HTR-8/SVneo (cell line): ENCODE measurements around the gene SCARB2.

Source experiments
- DNase-seq: peaks from one replicate; pipeline ENCODE4 v3.0.0; 2011; ENCODE audit warnings: low spot score, mixed read lengths; ENCODE audit not compliant: insufficient read length
- FAIRE-seq: peaks from 2 replicates; lab custom pipeline; 2011; peaks lifted over from hg19 to GRCh38; lab: Jason Lieb, UNC

SCARB2 gene

DNA sequence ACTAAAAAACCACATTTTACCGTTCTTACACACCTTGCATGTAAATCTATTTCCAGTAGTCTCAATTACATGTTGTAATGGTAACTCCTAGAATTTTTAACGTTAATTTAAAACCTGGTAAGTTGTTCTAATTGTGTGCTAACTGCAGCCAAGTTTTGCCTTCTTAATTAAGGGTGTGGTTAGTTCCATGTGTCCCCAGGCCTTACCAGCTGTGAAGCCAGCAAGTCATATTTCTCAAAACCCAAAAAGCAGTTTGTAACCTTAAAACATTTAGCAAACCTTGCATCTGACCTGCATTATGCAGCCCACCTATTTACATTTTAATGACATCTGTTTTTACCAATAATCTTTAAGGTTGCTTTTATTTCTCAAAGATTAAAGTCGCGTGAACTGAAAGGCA lies 19.5 kb upstream of the SCARB2 start:
- no peak for FAIRE-seq
- DNase-seq = no peak

DNA sequence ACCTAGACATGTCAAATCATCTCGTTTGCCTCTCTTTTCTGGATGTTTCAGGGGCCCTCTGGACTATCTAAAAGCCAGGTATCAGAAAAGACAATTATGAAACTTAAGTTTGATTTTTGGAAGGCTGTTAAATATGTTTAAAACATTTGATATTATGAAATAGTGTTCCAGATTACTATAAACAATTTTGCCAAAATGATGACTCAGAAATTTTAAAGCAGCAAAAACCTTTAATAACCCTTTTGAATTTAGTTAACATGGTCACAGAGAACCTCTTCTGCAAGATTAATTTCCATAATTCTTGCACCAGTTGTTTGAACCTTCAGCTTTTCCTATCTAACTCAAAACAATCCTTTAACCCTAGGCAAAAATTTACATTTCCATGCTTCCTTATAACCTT lies 19.1 kb upstream of the SCARB2 start:
- DNase-seq (no peak), FAIRE-seq (no peak)

DNA sequence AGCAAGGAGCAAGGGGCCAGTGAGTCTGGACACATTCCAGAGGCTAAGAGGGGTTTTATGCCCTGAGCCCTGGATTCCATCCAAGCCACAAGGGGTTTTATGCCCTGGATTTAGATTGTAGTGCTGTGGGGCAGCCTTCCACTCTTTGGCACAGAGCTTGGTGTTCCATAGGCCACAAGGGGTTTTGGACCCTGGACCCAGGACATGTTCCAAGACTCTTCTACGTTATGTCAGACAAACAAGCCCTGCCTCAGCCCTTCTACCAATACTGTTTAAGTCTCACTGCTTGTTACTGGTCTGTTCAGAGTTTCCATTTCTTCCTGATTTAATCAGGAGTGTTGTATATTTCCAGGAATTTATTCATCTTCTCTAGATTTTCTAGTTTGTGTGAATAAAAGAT lies 12.8 kb upstream of the SCARB2 start:
- no peak for DNase-seq
- no peak for FAIRE-seq

- no peak for FAIRE-seq
- no peak for DNase-seq
Observed at GRCh38 chr4:76224171-76224570, 10.5 kb upstream of the SCARB2 start.

GRCh38 chr4:76219299-76220055 lies 5.9 kb upstream of the SCARB2 start:
- FAIRE-seq (no peak), DNase-seq (no peak)

GRCh38 chr4:76216975-76217814 lies 3.6 kb upstream of the SCARB2 start:
- DNase-seq (no peak), FAIRE-seq (no peak)

DNA sequence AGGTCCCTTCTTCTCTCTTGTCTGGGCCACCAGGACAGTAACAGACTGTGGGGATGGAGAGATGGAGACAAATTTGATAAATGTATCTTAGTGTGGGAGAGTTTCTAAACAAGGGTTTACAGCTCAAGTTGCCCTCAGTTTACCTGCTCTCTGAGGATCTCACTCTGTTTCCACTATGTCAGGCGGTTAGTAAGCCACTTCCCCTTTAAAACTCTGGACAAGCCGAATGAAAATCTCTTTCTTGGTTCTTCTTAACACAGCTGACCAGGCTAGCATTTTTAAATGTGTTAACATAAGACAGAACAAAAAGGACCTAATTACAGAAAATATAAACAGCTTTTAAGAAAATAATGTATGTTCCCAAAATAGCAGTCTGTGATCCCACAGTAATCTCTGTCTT lies 2.9 kb upstream of the SCARB2 start:
- no peak for DNase-seq
- FAIRE-seq = no peak

- no peak for FAIRE-seq
- DNase-seq = no peak
Observed at GRCh38 chr4:76215077-76215476, 1.5 kb upstream of the SCARB2 start.

GRCh38 chr4:76214177-76214675 lies 602 bp upstream of the SCARB2 start:
- DNase-seq (no peak), FAIRE-seq (no peak)

DNA sequence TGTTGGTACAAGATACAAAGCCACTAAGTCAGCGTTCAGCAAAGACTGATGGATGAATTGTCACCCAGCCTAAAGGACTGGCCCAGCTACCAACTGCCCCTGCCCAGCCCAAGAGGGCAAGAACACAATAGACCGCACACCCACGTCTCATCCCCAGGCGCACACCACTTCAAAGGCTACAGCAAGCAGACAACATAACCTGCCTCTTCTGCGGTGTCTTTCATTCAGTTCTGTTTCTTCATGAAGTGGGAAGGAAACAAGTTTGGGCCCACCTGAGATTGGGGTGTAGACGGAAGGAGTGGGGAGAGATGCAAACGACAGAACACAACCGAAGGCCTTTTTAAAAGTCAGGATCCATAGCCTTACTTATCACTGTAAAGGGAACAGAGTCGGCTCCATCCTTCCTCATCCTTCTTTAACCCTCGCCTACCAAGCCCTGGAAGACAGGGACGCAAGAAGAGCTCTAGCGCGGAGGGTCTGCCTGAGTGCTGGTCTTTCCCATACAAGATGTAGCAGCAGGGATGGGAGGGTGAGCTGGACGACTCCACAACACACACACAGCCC lies 691 bp downstream of the SCARB2 start:
- DNase-seq (peak; percentile 12), FAIRE-seq (no peak)

DNA sequence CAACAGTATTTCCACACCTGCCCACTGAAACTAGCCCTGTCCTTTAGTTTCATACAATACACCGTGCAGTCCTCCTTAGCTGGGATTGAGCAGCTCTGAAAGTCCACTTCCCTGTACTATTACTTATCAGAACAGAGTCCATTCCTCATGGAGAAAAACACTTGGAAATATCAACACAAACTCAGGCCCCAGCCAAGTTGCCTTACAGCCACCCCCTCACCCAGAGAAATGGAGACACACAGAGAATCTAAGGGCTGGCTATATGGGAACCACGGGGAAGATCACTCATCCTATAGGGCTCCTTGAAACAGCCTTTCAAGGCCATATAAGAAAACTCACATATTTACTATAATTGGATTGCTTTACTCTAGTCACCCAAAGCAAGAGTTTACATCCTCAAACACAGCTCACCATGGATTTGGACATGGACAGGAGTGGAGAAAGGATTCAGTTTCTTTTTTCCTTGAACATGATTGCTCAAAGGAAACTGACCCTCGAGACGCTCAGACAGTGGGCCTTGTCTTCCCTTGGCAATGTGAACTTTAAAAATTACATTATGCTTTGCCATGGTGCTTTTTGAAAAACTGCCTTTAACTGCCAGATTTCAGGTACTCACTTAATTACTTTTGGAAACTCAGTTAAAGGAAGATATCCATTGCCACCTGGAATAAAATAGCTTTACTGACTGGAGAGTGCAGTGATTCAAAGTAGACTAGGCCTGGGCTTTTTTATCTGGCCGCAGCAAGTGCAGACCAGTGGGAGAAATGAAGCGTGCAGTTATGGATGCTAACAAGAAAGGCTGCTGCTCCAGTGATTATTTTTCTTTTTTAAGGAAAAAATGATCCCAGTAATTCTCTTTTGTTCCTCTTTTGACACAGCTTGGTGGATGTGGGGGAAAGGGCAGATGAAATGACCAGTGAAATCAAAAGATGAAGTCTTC lies 1.6 kb downstream of the SCARB2 start:
- no peak for DNase-seq
- FAIRE-seq = no peak

DNA sequence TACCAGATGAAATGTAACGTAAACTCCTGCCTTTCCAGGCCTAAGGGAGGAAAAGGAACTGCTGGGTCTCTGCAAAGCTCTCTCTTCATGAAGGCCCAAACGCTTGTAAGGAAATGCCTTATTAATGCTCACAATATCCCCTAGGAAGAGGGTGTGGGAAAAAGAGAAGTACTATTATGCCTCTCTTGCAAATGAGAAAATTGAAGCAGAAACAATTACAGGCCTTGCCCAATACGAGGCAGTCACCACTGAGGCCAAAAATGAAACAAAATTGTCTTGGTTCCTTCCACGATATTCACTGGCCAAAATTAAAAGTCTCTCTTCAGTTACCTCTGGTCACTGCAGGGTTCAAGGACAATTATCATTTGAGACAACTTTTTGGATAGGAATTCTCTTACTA lies 3.2 kb downstream of the SCARB2 start:
- FAIRE-seq = no peak
- DNase-seq = no peak

DNA sequence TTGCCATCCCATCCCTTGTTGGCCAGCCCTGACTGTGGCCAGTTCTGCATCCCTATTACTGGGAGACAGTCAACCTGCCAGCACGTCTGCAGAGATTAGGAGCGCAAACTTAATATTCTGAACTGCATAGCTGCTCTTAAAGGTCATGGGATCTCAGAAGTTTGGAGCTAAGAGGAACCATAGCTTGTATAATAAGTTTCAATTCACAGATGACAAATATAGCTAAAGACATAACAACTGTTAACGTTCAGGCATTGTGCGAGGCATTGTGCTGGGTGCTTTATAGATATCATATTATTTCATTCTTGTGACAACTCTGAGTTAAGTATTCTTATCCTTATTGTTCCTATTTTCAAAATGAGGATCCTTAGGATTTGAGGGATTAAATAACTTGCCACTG lies 3.7 kb downstream of the SCARB2 start:
- FAIRE-seq (no peak), DNase-seq (no peak)

DNA sequence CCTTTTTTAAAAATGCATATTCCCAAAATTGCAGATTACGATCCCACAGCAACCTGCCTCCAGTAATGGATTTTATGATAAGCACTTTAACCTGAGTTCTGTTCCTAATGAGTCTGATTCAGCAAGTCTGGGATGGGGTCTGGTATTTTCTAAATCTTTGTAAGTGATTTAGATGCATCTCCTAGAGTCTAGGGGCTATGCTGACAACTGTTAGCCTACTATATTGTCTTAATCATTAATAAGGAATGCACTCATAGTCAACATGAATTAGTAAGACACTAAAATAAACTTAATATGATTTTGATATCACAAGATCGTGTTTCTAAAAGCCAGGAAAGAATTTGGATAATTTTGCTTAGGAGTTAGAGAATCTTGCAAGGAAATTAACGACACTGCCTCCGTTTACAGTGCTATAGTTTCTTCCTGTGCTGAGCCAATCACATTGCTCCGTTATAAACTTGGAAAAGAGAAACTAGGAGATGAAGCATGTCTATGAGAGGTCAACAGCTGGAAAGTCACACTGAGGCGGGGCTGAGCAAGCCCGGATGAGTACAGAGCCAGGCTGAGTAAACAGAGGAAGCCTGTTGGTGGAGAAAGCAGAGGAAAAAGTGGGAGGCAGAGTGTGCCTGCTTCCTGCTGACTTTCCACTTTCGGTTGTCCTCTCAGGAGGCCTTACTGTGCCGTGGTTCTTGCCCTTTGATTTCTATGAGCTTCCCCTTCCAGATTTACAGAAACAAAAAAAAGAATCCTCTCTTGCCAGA lies 5.4 kb downstream of the SCARB2 start:
- DNase-seq = peak; percentile 22
- no peak for FAIRE-seq

- no peak for DNase-seq
- no peak for FAIRE-seq
Observed at GRCh38 chr4:76207549-76207948, 6.1 kb downstream of the SCARB2 start.

DNA sequence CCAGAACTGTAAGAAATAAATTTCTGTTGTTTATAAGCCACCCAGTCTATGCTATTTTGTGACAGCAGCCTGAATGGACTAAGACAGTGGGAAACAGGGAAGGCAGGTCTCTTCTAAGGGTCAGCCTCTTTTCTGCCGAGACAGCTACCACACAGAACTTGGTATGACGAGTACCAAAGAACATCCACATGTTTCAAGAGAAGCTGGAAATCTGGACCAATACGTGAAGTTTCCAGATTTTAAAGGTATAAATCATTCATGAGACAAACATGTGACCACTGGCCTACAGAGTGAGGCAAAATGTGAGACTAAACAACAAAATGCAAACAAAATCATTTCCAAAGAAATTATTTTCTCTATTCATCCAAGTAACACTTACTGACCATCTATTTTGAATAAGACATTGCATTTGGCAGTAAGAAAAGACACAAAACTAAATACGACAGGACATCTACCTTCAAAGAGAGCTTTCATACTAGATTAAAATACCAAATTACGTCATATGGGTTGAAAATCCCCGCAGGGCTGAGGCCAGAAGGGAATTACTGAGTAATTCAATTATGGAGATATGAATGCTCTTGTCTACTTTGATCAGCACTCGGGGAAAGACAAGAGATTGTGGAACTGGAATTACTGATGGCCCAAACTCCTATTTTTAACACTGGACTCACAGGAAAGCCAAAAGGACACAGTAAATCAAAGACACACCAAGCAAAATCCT lies 7.2 kb downstream of the SCARB2 start:
- DNase-seq = no peak
- no peak for FAIRE-seq

GRCh38 chr4:76205476-76205875 lies 8.1 kb downstream of the SCARB2 start:
- FAIRE-seq (no peak), DNase-seq (no peak)

DNA sequence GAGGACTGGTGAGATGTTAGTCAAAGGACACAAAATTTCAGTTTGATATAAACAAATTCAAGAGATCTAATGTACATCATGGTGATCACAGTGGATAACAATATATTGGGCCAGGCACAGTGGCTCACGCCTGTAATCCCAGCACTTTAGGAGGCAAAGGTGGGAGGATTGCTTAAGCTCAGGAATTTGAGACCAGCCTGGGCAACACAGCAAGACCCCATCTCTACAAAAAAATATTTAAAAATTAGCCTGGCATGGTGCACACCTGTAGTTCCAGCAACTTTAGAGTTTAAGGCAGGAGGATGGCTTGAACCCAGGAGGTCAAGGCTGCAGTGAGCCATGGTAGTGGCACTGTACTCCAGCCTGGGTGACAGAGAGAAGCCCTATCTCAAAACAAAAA lies 8.7 kb downstream of the SCARB2 start:
- FAIRE-seq (no peak), DNase-seq (no peak)

GRCh38 chr4:76203541-76203940 lies 10.1 kb downstream of the SCARB2 start:
- FAIRE-seq (no peak), DNase-seq (no peak)
